ENCODE results near the gene RNF34. TPM values are rescaled to one million over a fixed set of nuclear protein-coding genes. Genes with fewer than 3 reads are reported as not detected.

Gene RNF34
- total and polyA plus RNA-seq, 2 donors, result 22.0 to 77.4 TPM

GRCh38 chr12:121403721-121404120, 3.8 kb downstream of the RNF34 start:
- Histone ChIP-seq H3K27ac (ENCODE audit: low read depth) (no peak overlapping the region), H3K4me3 (ENCODE audit: low read depth, low read length) (no peak overlapping the region), H3K36me3 (ENCODE audit: insufficient read depth) (no peaks in the 10 kb centered on the region), H3K4me1 (ENCODE audit: insufficient read depth) (no peaks in the 10 kb centered on the region)
- DNase-seq (ENCODE audit: extremely low spot score), result no peak
- 93% methylated on average over 5 of the region's 5 CpGs for WGBS

- no peaks in the 10 kb centered on the region for H3K4me1 ChIP-seq (ENCODE audit: insufficient read depth)
- no peak overlapping the region for H3K4me3 ChIP-seq (ENCODE audit: low read depth, low read length)
- no peaks in the 10 kb centered on the region for H3K36me3 ChIP-seq (ENCODE audit: insufficient read depth)
- no peak overlapping the region for H3K27ac ChIP-seq (ENCODE audit: low read depth)
- WGBS, result 97% methylated on average over 1 of the region's 1 CpG
- no peak for DNase-seq (ENCODE audit: extremely low spot score)
Measured at GRCh38 chr12:121404734-121405133, 4.8 kb downstream of the RNF34 start.

- Histone ChIP-seq H3K4me1 (ENCODE audit: insufficient read depth) (no peaks in the 10 kb centered on the region), H3K4me3 (ENCODE audit: low read depth, low read length) (no peak overlapping the region), H3K36me3 (ENCODE audit: insufficient read depth) (no peaks in the 10 kb centered on the region), H3K27ac (ENCODE audit: low read depth) (no peak overlapping the region)
- 97% methylated on average over 2 of the region's 2 CpGs for WGBS
- no peak for DNase-seq (ENCODE audit: extremely low spot score)
Measured at GRCh38 chr12:121405211-121405610, 5.3 kb downstream of the RNF34 start.

GRCh38 chr12:121413917-121414316, 14.0 kb downstream of the RNF34 start:
- no peaks in the 10 kb centered on the region for H3K36me3 ChIP-seq (ENCODE audit: insufficient read depth)
- H3K4me1 ChIP-seq (ENCODE audit: insufficient read depth), result no peaks in the 10 kb centered on the region
- DNase-seq (ENCODE audit: extremely low spot score), result no peak
- H3K27ac ChIP-seq (ENCODE audit: low read depth), result no peak overlapping the region
- WGBS, result 77% methylated on average over 1 of the region's 1 CpG
- no peak overlapping the region for H3K4me3 ChIP-seq (ENCODE audit: low read depth, low read length)

GRCh38 chr12:121417847-121418246, 17.9 kb downstream of the RNF34 start:
- 82% methylated on average over 6 of the region's 6 CpGs for WGBS
- no peak for DNase-seq (ENCODE audit: extremely low spot score)
- Histone ChIP-seq H3K4me1 (ENCODE audit: insufficient read depth) (no peaks in the 10 kb centered on the region), H3K36me3 (ENCODE audit: insufficient read depth) (no peaks in the 10 kb centered on the region), H3K27ac (ENCODE audit: low read depth) (no peak overlapping the region), H3K4me3 (ENCODE audit: low read depth, low read length) (no peak overlapping the region)

GRCh38 chr12:121420109-121420508, 20.2 kb downstream of the RNF34 start:
- H3K4me3 ChIP-seq (ENCODE audit: low read depth, low read length), result no peak overlapping the region
- no peak overlapping the region for H3K27ac ChIP-seq (ENCODE audit: low read depth)
- peaks cover 4% of the 10 kb centered on the region for H3K36me3 ChIP-seq (ENCODE audit: insufficient read depth)
- DNase-seq (ENCODE audit: extremely low spot score), result no peak
- 89% methylated on average over 6 of the region's 6 CpGs for WGBS
- no peaks in the 10 kb centered on the region for H3K4me1 ChIP-seq (ENCODE audit: insufficient read depth)

- DNase-seq (ENCODE audit: extremely low spot score), result no peak
- 96% methylated on average over 14 of the region's 14 CpGs for WGBS
- no peaks in the 10 kb centered on the region for H3K4me1 ChIP-seq (ENCODE audit: insufficient read depth)
- no peak overlapping the region for H3K4me3 ChIP-seq (ENCODE audit: low read depth, low read length)
- peaks cover 4% of the 10 kb centered on the region for H3K36me3 ChIP-seq (ENCODE audit: insufficient read depth)
- H3K27ac ChIP-seq (ENCODE audit: low read depth), result no peak overlapping the region
Measured at GRCh38 chr12:121423253-121423652, 23.3 kb downstream of the RNF34 start.

- peaks cover 4% of the 10 kb centered on the region for H3K36me3 ChIP-seq (ENCODE audit: insufficient read depth)
- H3K27ac ChIP-seq (ENCODE audit: low read depth), result no peak overlapping the region
- H3K4me1 ChIP-seq (ENCODE audit: insufficient read depth), result no peaks in the 10 kb centered on the region
- DNase-seq (ENCODE audit: extremely low spot score), result no peak
- WGBS, result 90% methylated on average over 13 of the region's 13 CpGs
- no peak overlapping the region for H3K4me3 ChIP-seq (ENCODE audit: low read depth, low read length)
Measured at GRCh38 chr12:121423682-121424623, 24.0 kb downstream of the RNF34 start.

GRCh38 chr12:121424624-121424975, 24.7 kb downstream of the RNF34 start:
- no peaks in the 10 kb centered on the region for H3K4me1 ChIP-seq (ENCODE audit: insufficient read depth)
- peaks cover 4% of the 10 kb centered on the region for H3K36me3 ChIP-seq (ENCODE audit: insufficient read depth)
- H3K27ac ChIP-seq (ENCODE audit: low read depth), result no peak overlapping the region
- DNase-seq (ENCODE audit: extremely low spot score), result no peak
- no peak overlapping the region for H3K4me3 ChIP-seq (ENCODE audit: low read depth, low read length)
- WGBS, result 96% methylated on average over 1 of the region's 1 CpG

GRCh38 chr12:121427556-121428050, 27.7 kb downstream of the RNF34 start:
- 83% methylated on average over 2 of the region's 2 CpGs for WGBS
- no peak overlapping the region for H3K4me3 ChIP-seq (ENCODE audit: low read depth, low read length)
- H3K36me3 ChIP-seq (ENCODE audit: insufficient read depth), result peaks cover 4% of the 10 kb centered on the region
- H3K27ac ChIP-seq (ENCODE audit: low read depth), result no peak overlapping the region
- no peaks in the 10 kb centered on the region for H3K4me1 ChIP-seq (ENCODE audit: insufficient read depth)
- no peak for DNase-seq (ENCODE audit: extremely low spot score)

- H3K36me3 ChIP-seq (ENCODE audit: insufficient read depth), result peaks cover 2% of the 10 kb centered on the region
- H3K27ac ChIP-seq (ENCODE audit: low read depth), result no peak overlapping the region
- H3K4me1 ChIP-seq (ENCODE audit: insufficient read depth), result no peaks in the 10 kb centered on the region
Measured at GRCh38 chr12:121428883-121429282, 29.0 kb downstream of the RNF34 start.

GRCh38 chr12:121430833-121431415, 31.0 kb downstream of the RNF34 start:
- no peak overlapping the region for H3K27ac ChIP-seq (ENCODE audit: low read depth)
- DNase-seq (ENCODE audit: extremely low spot score), result no peak
- no peak overlapping the region for H3K4me3 ChIP-seq (ENCODE audit: low read depth, low read length)
- H3K4me1 ChIP-seq (ENCODE audit: insufficient read depth), result no peaks in the 10 kb centered on the region
- WGBS, result 90% methylated on average over 6 of the region's 6 CpGs
- no peaks in the 10 kb centered on the region for H3K36me3 ChIP-seq (ENCODE audit: insufficient read depth)

More at GRCh38 chr12:121428883-121429282, 29.0 kb downstream of the RNF34 start:
- DNase-seq (ENCODE audit: extremely low spot score), result no peak
- H3K4me3 ChIP-seq (ENCODE audit: low read depth, low read length), result no peak overlapping the region
- 92% methylated on average over 6 of the region's 6 CpGs for WGBS

GRCh38 chr12:121432740-121433480, 33.0 kb downstream of the RNF34 start:
- 89% methylated on average over 11 of the region's 11 CpGs for WGBS
- Histone ChIP-seq H3K36me3 (ENCODE audit: insufficient read depth) (no peaks in the 10 kb centered on the region), H3K4me1 (ENCODE audit: insufficient read depth) (no peaks in the 10 kb centered on the region), H3K27ac (ENCODE audit: low read depth) (no peak overlapping the region), H3K4me3 (ENCODE audit: low read depth, low read length) (no peak overlapping the region)
- DNase-seq (ENCODE audit: extremely low spot score), result no peak
